DOHH2 (cell line): ENCODE results near the gene IL36RN.

Source experiments
- H3F3A ChIP-seq: fragments of 200-600 bp; sonication (generic), shearing (Covaris generic); 2 replicates; pipeline ENCODE4 v1.6.0; 2016; ENCODE audit warnings: antibody characterized with exemption, mild to moderate bottlenecking; ENCODE audit not compliant: control insufficient read depth, insufficient read depth
- H3K27ac ChIP-seq: fragments of 200-600 bp; sonication (generic); 2 replicates; pipeline ENCODE4 v1.5.1; 2014; ENCODE audit warnings: low read depth, mild to moderate bottlenecking, low read length, moderate library complexity
- H3K27me3 ChIP-seq: fragments of 200-600 bp; sonication (generic); 2 replicates; pipeline ENCODE4 v1.6.1; 2014; ENCODE audit warnings: mild to moderate bottlenecking, low read length, mixed read lengths; ENCODE audit not compliant: control insufficient read depth
- H3K36me3 ChIP-seq: fragments of 200-600 bp; sonication (generic); 2 replicates; pipeline ENCODE4 v1.6.1; 2014; ENCODE audit warnings: mild to moderate bottlenecking, low read length, moderate library complexity, mixed read lengths; ENCODE audit not compliant: control insufficient read depth
- H3K4me1 ChIP-seq: fragments of 200-600 bp; sonication (generic); 2 replicates; pipeline ENCODE4 v1.6.1; 2014; ENCODE audit warnings: mild to moderate bottlenecking, low read length, mixed read lengths; ENCODE audit not compliant: control insufficient read depth
- H3K4me2 ChIP-seq: fragments of 200-600 bp; sonication (generic); 2 replicates; pipeline ENCODE4 v1.6.0; 2014; ENCODE audit warnings: mild to moderate bottlenecking, low read length, moderate library complexity
- H3K4me3 ChIP-seq: fragments of 200-600 bp; sonication (generic); 2 replicates; pipeline ENCODE4 v1.5.1; 2014; ENCODE audit warnings: mild to moderate bottlenecking, low read length, mixed read lengths
- H3K79me2 ChIP-seq: fragments of 200-600 bp; sonication (generic); 2 replicates; pipeline ENCODE4 v1.6.1; 2014; ENCODE audit warnings: mild to moderate bottlenecking, low read length, mixed read lengths; ENCODE audit not compliant: control insufficient read depth
- H3K9me2 ChIP-seq: fragments of 200-600 bp; sonication (generic); replicated peaks from 2 replicates; pipeline ENCODE4 v1.6.1; 2014; ENCODE audit warnings: mild to moderate bottlenecking, low read length, mixed read lengths; ENCODE audit not compliant: control insufficient read depth
- H3K9me3 ChIP-seq: fragments of 200-600 bp; sonication (generic); 2 replicates; pipeline ENCODE4 v1.6.1; 2014; ENCODE audit warnings: antibody characterized with exemption, low read length, mixed read lengths; ENCODE audit not compliant: control insufficient read depth, insufficient read depth
- H4K20me1 ChIP-seq: fragments of 200-600 bp; sonication (generic); 2 replicates; pipeline ENCODE4 v1.6.0; 2014; ENCODE audit warnings: low read depth, mild to moderate bottlenecking, antibody characterized with exemption, low read length, moderate library complexity; ENCODE audit not compliant: control insufficient read depth, insufficient read depth
- CTCF ChIP-seq: fragments of 200-600 bp; sonication (generic); IDR thresholded peaks from one replicate; pipeline ENCODE4 v1.5.1; 2014; ENCODE audit warnings: antibody characterized with exemption, mild to moderate bottlenecking, low read depth, low read length; ENCODE audit not compliant: poor library complexity, severe bottlenecking
- EZH2phosphoT487 ChIP-seq: fragments of 200-600 bp; sonication (generic); IDR thresholded peaks from 2 replicates; pipeline ENCODE4 v1.6.1; 2017; ENCODE audit warnings: borderline replicate concordance, mild to moderate bottlenecking, antibody characterized with exemption, low read length, moderate library complexity, mixed read lengths

Gene IL36RN

DNA sequence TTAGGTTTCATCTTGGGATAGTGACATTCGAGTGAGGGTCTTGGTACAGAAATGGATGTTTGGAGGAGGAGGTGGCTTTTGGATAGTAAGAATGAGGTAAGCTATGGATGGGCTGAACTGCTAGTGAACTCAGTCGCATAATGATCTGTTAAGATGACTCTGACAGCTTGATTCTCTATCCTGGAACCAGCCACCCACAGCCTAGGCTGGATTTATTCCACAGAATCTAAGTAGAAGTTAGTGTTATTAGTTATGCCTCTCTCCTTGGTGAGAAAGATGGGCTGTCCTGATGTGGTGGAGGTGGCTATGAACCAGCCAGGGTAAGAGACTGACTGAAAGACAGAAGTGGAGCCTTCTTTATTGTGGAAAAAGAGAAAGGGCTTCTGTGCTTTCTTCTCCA, 31.3 kb upstream of the IL36RN start:
- TF ChIP-seq EZH2phosphoT487: no peak
- no peak for TF ChIP-seq CTCF

DNA sequence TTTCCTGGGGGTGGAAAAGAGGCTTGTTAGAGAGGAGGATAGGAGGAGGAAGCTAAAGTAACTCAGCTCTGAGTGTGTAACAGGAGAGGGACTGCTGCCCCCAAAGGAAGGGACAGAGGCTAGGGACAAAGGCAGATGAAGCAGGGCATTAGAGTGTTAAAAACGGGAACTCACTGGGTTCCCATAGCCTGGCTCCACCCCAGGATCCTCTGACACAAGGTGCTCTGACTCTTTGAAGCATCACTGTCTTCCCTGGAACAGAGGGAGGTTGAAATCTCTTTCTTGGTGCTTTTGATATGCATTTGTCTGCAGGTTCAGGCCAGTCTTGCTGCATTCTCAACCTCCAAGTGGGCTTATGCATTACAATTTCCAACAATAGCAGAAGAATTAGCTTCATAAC, 30.9 kb upstream of the IL36RN start:
- TF ChIP-seq CTCF: no peak
- no peak for TF ChIP-seq EZH2phosphoT487
- Histone ChIP-seq H3K27ac (no peak overlapping the region), H3K4me3 (no peak overlapping the region), H3K79me2 (no peaks in the 10 kb centered on the region), H3K27me3 (peaks cover 31% of the 10 kb centered on the region), H4K20me1 (no peaks in the 10 kb centered on the region), H3K9me3 (no peaks in the 10 kb centered on the region), H3K36me3 (no peaks in the 10 kb centered on the region), H3F3A (no peaks in the 10 kb centered on the region), H3K4me1 (no peaks in the 10 kb centered on the region), H3K9me2 (no peaks in the 10 kb centered on the region), H3K4me2 (no peak overlapping the region)

More for the DNA sequence above, 31.3 kb upstream of the IL36RN start:
- H3F3A ChIP-seq: no peaks in the 10 kb centered on the region
- H3K27ac ChIP-seq: no peak overlapping the region
- no peak overlapping the region for H3K4me2 ChIP-seq
- H3K4me1 ChIP-seq: no peaks in the 10 kb centered on the region
- no peaks in the 10 kb centered on the region for H3K79me2 ChIP-seq
- no peak overlapping the region for H3K4me3 ChIP-seq
- H4K20me1 ChIP-seq: no peaks in the 10 kb centered on the region
- H3K27me3 ChIP-seq: peaks cover 34% of the 10 kb centered on the region
- no peaks in the 10 kb centered on the region for H3K9me2 ChIP-seq
- no peaks in the 10 kb centered on the region for H3K9me3 ChIP-seq
- no peaks in the 10 kb centered on the region for H3K36me3 ChIP-seq

DNA sequence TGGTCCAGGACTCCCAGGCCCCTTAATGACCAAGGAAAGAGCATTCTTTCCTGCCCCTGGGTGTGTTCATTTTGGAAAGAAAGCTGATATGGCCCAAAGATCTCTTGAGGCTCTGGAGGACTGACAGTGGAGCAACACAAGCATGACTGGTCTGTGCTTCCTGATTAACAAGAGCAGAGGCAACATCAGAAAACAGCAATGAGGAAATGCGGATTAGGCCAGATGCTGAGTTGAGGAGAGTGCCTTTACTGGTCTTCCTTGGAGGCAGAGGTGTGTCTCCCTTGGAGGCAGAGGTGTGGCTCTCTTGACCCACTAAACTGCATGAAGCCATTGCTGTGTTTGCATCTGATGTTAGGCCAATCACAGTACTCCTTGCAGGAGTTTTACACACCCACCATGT, 26.3 kb upstream of the IL36RN start:
- no peaks in the 10 kb centered on the region for H3K4me1 ChIP-seq

More for the DNA sequence above, 26.3 kb upstream of the IL36RN start:
- TF ChIP-seq CTCF (no peak), EZH2phosphoT487 (no peak)
- Histone ChIP-seq H3K79me2 (no peaks in the 10 kb centered on the region), H3K9me2 (no peaks in the 10 kb centered on the region), H3K4me2 (no peak overlapping the region), H3K9me3 (no peaks in the 10 kb centered on the region), H3K27me3 (peaks cover 26% of the 10 kb centered on the region), H3K4me3 (no peak overlapping the region), H3K36me3 (no peaks in the 10 kb centered on the region), H4K20me1 (no peaks in the 10 kb centered on the region), H3K27ac (no peak overlapping the region), H3F3A (no peaks in the 10 kb centered on the region)
